Activated CD4-positive, CD25-positive, alpha-beta regulatory T cell treated with anti-CD3 and anti-CD28 coated beads, Interleukin-2, amount 50 U/mL, for 72 hours (primary cell): ENCODE data around the gene TRAPPC6A.

Experiments used
- DNase-seq: peaks from one replicate; pipeline ENCODE4 v3.0.0; 2021

The TRAPPC6A gene, protein sequence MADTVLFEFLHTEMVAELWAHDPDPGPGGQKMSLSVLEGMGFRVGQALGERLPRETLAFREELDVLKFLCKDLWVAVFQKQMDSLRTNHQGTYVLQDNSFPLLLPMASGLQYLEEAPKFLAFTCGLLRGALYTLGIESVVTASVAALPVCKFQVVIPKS

DNA sequence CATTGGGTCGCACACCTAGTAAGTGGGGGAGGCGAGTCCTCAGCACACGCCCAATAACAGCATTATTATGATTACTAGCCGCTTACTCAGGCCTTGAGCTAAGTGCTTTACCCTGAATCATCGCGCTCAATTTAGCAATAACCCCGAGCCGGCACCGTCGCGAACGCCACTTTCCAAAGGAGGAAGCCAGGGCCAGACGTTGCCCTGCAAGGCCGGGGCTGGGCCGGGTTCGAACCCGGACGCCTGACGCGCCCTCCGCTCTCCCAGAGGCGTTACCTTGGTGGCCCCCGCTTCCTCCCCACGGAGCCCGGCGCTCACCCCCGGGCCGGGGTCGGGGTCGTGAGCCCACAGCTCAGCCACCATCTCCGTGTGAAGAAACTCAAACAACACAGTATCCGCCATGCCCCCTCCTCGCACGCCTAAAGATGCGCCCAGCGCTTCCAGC, at the start of gene TRAPPC6A:
TRAPPC6A (minus strand) TSS at position 421 of the 445 bp plus-strand sequence; CDS start at position 402, 19 bp downstream.
- no peak for DNase-seq

DNA sequence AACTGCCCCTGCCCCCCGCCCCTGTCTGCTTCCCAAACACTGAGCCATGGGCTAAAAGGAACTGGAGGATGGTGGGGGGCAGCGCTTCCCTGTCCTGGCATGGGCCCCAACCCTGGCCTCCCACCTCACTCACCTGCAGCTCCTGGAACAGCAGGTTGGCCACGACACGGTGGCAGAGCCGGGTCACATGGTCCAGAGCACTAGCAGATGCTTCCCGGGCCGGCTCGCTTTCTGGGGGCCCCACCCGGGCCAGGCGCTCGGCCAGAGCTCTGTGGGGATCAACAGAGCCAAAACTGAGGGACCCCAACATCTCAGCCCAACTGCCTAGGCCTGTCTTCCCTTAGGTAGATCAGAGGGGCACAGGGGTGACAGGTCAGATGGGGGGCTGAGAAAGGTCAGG, 46.6 kb upstream of the TRAPPC6A start:
- DNase-seq: no peak

DNA sequence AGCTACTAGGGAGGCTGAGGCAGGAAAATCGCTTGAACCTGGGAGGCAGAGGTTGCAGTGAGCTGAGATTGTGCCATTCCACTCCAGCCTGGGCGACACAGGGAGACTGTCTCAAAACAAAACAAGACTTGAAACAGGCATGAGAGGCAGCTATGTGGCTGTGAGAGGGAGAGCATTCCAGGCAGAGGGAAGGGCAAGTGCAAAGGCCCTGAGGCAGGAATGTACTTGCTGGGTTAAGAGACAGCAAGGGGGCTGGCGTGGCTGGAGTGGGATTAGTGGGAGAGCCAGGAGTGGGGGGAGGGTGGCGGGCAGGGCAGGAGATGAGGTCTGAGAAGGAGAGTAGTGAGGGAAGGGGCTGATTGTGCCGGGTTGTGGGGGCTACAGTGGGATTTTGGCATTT, 45.8 kb upstream of the TRAPPC6A start:
- no peak for DNase-seq

DNA sequence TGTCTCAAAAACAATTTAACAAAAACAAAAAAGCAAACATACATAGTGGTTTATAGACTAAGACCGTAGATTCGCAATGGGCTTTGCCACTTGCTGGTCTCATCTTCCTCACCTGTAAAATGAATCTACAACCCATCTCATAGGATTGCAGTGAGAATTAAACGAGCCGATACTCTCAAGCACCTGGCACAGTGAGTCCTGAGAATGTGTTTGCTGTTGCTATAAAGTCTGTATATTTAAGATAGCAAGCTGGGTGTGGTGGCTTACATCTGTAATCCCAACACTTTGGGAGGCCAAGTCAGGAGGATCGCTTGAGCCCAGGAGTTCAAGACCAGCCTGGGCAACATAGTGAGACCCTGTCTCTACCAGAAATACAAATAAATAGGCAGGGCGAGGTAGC, 44.7 kb upstream of the TRAPPC6A start:
- DNase-seq: no peak

DNA sequence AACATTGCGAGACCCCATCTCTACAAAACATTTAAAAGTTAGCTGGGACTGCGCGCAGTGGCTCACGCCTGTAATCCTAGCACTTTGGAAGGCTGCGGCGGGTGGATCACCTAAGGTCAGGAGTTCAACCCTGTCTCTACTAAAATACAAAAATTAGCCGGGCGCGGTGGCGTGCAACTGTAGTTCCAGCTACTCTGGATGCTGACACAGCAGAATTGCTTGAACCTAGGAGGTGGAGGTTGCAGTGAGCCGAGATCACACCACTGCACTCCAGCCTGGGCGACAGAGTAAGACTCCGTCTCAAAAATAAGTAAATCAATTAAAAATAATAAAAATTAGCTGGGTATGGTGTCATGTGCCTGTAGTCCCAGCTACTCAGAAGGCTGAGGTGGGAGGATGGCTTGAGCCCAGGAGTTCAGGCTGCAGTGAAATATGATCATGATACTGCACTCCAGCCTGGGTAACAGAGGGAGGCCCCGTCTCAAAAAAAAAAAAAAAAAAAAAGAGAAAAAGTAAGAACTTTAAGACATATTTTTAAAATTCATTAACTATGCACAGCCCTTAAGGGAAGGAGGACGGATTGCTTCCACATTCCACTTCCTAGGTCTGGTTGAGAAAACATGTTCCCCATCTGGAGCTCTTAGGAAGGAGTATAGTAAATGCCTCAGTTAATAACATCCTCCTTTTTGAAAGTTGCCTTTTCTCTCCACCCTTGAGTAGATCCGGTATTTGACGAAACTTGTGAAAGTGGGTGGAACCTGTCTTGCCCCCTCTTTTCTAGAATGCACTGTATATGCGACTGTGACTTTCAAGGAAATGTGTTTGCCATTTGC, 41.1 kb upstream of the TRAPPC6A start:
- DNase-seq: no peak

DNA sequence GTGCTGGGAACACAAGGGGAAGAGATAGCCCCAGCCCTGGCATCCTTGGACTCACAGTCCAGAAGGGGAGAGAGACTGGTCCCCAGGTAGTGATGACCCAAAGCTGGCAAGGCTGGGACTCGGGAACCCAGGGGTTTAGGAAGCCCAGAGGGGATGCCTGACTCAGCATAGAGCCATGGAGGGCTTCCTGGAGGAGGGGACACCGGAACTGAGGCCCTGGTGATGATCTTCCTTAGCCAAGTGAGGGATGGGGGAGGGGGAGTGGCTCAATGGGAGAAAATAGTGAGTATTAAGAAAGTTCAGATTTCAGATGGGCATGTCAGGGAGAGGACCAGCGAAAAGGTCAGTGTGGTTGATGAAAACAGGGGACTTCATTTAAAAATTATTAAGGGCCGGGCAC, 40.4 kb upstream of the TRAPPC6A start:
- DNase-seq: no peak

DNA sequence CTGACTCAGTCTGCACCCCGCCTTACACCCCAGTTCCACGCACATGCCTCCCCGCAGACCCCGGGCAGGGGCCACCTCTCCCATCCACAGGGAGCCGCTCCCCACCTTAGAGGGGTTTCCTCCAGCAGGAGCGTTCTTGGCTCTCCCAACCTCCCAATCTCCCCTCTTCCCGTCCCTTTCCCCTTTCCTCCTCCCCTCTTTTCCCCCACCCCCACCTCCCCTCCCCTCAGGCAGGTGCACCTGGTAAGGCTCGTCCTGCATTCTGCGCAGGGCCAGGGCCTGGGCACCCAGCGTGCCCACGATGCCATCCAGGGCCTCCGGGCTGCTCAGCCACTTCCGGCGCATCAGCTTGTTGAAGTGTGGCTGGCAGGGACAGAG, 39.9 kb upstream of the TRAPPC6A start:
- DNase-seq: no peak

DNA sequence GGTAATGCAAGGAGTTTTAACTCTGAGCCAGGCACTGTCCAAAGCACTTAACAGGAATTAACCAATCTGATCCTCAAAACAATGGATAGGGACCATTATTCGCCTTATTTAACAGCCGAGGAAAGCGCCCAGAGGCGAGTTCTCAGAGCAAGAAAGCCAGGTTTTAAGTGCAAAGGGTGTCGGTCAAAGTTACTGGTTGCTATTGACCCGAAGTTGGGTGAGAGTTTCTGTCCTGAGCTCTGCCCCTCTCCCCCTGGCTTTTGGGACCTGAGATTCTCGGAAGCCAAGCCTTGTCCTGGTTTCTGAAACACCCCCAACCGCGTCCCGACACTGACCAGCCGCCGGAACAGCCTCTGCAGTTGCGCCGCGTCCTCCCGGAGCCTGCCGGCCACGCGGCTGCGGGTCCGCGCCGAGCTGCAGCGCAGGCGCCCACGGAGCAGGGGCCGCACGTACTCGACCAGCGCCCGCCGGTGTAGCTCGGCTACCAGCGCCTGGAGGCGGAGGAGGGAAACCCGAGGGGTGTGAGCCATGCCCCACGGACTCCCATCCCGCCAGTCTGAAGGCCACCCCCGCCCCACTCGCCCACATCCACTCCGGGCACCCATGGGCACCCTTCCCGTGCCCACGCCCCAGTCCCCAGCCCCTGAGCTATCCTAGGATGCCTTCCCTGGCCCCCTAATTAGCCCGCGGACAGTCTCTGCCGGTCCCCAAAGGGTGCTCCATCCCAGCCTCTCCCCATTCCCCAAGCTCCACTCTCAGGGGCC, 39.3 kb upstream of the TRAPPC6A start:
- no peak for DNase-seq

DNA sequence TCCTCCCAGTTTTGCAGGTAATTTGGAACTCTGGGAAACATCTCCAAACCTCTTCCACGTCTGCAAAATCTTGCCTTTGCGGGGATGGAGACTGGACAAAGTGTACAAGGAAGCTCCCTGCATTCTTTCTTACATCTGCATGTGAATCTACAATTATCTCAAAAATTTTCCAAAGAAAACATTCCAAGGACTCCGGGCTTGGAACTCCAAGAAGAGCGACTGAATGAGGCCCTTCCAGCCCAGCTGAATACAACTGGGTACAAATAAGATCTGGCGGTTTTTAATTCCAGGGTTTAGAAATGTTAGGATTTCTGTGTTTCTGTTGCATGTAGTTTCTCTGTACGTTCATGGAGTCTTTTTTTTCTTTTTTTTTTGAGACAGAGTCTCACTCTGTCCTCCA, 38.6 kb upstream of the TRAPPC6A start:
- no peak for DNase-seq

DNA sequence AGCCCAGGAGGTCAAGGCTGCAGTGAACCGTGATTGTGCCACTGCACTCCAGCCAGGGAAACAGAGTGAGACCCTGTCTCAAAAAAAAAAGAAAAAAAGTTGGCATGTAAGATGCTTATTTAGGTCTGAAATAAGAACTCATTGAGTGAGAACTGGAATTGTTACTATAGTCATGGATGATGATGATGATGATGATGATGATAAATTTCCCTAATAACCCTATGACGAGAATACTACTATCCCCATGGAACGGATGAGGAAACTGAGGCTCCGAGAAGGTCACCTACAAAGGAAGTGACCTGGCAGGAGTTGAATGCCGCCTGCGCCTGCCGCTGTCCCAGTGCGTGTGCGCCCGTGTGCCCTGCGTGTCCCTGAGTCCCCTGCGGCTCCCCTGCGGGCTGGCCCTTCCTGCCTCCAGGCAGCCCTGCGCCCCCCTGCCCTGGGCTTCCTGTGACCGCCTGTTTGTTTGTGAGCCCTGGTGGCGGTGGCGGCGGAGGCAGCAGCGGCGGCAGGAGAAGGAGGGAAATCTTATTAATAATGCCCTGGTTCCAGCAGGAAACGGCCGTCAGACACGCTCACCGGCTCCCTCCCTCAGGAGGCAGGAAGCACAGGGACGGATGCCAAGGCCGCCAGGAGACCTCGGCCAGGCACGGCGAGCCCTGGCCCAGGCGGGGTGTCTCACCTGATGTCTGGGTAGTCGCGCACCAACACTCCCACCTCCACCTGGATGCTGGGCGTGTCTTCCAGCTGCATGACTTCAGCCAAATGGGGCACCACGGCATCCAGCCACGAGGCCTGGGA, 37.6 kb upstream of the TRAPPC6A start:
- DNase-seq: no peak

DNA sequence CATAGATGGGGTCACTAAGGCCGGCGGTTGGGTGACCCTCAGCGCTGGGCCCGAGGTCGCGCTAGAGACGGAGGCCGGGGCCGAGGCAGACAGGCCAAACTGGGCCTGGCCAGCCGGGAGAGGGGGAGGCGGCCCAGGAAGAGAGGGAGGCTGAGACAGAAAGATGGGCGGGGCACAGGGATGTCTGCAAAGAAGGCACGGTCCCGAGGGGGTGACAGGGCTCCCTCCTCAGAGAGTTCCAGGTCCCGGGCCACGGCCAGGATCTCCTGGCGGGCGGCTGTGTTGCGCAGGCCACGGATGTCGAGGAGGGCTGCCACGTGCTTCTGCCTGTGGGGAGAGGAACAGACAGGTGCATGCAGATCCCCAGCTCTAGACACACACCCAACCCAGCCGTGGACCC, 35.0 kb upstream of the TRAPPC6A start:
- DNase-seq: no peak

DNA sequence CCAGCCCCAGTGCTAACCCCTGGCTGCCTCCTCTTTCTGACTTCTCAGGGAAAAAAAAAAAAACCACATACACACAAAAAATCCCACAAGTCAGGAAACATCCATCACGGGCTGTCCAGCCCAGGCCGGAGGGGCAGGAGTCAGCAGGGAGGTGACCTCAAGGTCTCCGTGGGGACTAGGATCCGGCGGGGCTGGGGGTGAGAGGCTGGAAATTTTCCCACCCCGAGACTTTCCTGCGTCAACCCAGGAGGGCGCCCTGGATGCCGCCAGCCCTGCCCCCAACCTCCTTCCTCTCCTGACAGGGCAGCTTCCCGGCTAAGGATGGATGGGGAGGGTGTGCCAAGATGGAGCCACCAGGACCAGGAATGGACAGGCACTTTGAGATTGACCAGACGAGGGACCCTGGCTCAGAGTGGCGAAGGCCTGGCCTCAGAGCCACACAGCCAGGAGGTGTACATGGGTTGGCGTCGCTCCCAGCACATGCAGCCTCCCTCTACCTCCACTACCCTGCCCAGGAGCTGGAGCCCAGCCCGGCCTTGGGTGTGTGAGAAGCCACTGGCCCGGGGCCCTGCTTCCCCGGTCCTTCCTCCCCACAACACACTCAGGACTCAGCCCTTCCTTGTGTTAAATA, 33.8 kb upstream of the TRAPPC6A start:
- DNase-seq: no peak

DNA sequence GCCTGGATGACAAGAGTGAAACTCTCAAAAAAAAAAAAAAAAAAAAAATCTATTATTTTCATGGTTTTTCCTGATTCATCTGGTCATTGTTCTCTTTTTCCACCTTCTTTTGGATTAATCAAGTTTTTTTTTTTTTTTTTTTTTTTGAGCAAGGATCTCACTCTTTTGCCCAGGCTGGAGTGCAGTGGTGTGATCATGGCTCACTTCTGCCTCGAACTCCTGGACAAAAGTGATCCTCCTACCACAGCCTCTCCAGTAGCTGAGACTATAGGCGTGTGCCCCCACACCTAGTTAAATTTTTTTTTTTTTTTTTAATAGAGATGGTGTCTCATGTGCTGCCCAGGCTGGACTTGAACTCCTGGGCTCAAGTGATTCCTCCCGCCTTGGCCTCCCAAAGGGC, 28.3 kb upstream of the TRAPPC6A start:
- DNase-seq: no peak

DNA sequence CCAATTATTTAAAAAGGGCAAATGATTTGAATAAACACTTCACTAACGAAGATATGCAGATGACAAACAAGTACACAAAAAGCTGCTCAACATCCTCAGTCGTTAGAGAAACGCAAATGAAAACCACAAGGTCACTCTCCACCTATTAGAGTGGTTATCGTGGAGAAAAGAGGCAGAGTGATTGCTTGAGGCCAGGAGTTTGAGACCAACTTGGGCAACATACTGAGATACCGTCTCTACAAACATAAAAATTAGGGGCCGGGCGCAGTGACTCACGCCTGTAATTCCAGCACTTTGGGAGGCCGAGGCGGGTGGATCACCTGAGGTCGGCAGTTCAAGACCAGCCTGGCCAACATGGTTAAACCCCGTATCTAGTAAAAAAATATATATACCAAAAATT, 27.8 kb upstream of the TRAPPC6A start:
- no peak for DNase-seq

DNA sequence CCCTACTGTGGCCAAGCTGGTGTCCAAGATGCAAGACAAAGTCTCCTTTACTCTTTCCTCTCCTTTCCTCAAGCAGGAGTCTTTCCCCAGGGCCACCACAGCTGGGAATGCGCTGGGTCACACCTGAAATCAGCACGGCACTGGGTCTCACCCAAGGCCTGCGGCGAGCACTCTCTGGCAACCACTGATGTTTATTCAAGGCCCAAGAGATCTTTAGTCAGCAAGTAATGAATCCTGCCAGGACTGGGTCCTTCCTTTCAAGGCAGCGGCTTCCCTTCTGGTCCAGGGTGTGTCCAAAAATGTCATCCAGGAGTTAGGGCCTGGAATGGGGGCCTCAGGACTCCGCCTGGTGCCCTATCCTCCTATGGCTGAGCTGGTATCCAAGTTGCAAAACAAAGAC, 24.6 kb upstream of the TRAPPC6A start:
- DNase-seq: no peak

DNA sequence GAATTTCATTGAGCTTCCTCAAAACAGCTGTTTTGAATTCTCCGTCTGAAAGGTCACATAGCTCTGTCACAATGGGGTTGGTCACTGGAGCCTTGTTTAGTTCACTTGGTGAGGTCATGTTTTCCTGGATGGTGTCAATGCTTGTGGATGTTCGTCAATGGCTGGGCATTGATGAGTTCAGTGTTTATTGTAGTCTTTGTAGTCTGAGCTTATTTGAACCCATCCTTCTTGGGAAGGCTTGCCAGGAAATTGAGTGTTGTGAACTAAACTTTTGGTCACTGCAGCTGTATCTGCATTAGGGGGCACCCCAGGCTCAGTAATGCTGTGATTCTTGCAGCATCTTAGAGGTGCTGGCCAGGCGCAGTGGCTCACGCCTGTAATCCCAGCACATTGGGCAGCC, 22.5 kb upstream of the TRAPPC6A start:
- no peak for DNase-seq

DNA sequence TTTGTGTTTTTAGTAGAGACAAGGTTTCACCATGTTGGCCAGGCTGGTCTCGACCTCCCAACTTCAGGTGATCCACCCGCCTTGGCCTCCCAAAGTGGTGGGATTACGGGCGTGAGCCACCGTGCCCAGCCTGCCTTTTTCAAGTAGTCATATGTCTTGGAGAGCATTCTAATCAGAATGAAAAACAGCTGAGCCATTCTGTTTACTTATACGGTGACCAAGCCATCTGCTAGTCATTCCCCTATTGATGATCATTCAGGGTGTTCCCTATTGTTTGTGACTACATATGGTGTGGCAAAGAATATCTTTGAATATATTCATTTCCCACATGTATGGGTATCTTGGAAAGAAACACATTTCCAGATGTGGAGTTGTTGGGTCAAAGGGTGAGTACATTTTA, 17.7 kb upstream of the TRAPPC6A start:
- no peak for DNase-seq

DNA sequence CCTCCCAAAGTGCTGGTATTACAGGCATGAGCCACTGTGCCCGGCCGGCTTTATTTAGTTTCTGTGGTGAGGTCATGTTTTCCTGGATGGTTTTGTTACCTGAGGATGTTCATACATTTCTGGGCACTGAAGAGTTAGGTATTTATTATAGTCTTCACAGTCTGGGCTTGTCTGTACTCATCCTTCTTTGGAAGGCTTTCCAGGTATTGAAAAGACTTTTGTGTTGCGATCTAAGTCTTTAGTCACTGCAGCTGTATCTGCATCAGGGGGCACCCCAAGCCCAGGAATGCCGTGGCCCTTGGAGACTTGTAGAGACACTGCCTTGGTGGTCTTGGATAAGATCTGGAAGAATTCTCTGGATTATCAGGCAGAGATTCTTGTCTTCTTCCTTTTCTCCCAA, 13.3 kb upstream of the TRAPPC6A start:
- no peak for DNase-seq

DNA sequence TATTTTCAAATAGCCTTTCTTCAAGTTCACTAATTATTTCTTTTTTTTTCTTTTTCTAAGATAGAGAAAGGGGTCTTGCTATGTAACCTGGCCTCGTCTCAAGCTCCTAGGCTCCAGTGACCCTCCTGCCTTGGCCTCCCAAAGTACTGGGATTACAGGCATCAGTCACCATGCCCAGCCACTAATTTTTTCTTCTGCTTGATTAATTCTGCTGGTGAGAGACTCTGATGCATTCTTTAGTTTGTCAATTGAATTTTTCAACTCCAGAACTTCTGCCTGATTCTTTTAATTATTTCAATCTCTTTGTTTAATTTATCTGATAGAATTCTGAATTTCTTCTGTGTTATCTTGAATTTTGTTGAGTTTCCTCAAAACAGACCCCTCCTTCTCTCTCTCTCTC, 11.9 kb upstream of the TRAPPC6A start:
- DNase-seq: no peak

DNA sequence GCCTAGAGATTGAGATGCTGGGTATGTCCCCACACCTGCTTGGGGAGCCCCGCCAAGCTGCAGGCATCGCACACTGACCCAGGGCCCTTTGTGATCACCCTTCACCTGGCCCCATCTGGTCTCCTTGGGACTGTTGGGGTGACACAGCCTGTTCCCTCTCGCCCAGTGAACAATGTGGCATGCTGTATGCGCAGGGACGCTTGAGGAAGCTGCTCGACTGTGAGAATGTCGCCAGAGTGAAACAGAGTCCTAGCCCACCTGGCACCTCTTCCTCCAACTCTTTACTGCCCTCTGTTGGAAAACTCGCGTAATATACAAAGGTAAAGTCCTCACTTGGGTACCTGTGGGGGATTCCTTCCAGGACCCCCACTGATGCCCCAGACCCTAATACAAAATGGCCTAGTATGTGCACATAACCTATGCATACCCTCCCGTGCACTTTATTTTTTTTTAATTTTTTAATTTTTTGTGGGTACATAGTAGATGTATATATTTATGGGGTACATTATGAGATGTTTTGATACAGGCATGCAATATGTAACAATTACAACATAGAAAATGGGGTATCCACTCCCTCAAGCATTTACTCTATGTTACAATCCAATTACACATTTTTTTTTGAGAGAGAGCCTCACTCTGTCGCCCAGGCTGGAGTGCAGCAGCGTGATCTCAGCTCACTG, 9.5 kb upstream of the TRAPPC6A start:
- no peak for DNase-seq

DNA sequence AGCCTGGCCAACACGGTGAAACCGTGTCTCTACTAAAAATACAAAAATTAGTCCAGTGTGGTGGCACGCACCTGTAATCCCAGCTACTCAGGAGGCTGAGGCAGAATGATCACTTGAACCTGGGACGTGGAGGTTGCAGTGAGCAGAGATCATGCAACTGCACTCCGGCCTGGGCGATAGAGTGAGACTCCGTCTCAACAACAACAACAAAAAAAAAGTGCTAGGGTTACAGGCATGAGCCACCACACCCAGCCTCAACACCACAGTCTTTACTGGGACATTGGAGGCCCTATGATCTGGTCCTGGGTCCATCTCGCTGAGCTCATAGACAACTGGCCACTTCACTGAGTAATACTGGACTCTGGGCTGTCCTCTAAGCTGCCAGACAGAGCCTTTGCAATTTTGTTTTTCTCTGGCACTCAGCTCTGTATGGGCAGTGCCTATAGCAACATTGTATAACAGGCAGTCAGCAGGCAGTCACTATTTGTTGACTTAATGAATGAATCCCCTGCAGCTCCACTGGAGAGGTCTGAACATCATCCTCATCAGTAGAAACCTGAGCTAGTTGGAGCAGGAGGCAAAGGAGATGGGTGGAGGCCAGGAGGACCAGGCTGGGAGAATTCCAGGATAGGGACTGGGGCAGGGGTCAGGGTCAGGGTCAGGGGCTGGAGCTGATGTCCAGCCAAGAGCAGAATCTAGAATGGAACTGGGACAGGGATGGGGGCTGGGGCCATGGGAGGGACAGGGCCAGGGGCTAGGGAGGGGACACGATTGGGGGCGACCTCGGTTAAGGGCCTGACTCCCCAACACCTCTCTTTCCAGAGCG, 8.7 kb upstream of the TRAPPC6A start:
- DNase-seq: no peak
